GM18909 (cell line): Measurements from ENCODE around the gene RAD51B.

Experiments used
- ATAC-seq: cut with Tn5 transposase; IDR thresholded peaks from one replicate; pipeline ENCODE4 v1.9.1; 2021; ENCODE audit warnings: mild to moderate bottlenecking; ENCODE audit not compliant: unreplicated experiment, poor library complexity

Gene RAD51B

DNA sequence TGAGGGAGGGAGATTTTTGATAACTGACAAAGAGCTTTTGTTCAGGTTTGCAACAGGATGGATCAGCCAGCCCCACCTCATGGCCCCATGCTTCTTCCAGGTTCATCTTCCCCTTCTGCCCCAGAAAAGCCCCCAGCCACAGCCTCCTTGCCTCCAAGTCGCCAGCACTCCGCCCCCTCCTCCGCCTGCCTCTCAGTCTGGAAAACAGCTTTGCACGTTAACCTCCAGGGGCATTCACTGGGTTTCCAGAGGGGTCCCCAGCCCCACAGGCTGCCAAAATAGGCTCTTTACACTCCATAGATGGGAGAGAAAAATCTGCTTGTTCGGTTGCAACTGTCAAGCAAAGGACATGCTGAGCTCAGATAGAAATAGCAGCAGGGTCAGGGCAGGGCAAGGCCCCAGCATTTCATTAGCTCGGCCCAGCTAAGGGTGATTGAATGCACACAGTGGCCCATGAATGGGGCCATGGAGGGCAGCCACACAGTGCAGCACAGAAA is 719.7 kb downstream of the RAD51B start:
- no peak for ATAC-seq

DNA sequence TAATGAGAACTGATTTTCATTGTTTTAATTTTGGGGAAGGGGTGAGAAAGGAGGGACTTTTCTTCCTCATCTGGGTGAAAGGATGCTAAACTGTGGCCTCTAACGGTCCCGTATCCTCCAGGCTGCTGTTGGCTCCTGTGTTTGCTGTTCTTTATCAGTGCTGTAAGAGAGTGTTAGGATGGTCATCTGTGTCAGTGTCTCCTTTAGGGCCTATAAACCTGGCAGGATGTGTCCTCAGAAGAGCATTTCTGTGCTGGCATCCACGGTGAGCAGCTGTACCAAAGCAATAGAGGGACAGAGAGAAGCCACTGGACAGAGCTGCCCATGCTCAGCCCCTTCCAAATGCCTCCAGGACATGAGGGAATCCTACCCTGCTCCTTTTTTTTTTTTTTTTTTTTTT is 720.2 kb downstream of the RAD51B start:
- no peak for ATAC-seq

DNA sequence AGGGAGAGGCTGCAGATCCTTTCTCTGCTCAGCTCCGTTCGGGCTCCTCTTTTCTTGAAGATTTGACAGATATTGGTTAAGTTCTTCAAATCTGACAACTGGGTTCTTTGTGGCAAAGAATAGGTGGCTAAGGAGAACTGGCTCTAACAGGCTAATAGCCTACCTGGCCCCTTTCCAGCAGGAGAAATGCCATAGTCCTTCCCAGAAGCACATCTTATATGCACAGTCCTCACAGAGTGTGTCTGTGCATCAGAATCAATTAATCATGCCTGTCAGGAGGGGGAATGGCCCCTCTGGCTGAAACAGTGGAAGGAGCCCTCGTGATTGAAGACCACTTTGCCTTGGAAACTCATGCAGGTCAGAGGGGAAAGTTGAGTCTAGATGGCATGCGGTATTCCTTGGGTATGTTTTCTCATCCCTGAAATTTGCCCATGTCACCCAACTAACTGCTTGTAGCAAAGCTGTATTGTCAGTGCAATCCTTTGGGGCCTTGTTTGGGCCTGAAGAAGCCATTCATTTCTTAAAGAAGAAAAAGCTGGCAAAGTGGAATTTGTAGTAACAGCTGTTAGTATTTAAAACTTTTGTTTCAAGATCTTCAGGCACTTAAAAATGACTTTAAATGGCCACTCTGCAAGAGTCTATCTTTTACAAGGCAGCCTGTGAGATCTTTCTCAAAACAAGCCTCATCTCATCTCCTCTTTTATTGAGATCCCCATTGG is 721.8 kb downstream of the RAD51B start:
- ATAC-seq, result no peak

DNA sequence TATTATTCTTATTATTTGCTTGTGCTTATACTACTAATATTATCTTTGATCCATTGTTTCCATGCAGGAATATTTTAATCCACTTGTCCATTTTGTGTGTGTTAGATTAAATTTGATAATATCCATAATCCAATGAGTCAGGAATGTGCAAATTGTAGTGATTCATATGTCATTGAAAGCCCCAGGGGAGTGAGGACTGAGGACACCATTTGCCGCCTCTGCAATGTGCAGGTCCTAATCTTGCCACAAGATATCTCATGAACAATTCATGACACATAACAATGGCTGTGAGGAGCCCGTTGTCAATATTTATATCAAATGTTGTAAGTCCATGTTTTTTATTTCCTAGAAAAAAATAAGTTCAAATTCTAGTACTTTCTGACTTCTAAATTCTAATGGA is 722.8 kb downstream of the RAD51B start:
- no peak for ATAC-seq

DNA sequence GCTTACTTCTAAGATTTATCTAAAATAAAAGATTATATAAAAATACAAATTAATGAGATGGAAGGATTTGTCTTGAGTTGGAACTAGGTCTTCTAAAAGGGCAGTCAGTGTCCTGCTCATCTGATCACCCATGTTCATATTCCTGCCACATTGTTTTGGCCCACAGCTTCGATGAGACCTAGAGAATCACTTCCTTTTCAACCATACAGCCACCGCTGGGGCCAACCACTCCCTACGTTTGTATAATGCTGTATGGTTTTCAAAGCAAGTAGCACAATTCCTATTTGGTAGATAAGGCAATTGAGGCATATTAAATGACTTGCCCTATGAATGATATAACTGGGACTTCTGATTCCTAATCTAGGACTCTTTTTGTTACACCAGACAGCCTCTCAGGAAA is 723.9 kb downstream of the RAD51B start:
- ATAC-seq, result no peak

DNA sequence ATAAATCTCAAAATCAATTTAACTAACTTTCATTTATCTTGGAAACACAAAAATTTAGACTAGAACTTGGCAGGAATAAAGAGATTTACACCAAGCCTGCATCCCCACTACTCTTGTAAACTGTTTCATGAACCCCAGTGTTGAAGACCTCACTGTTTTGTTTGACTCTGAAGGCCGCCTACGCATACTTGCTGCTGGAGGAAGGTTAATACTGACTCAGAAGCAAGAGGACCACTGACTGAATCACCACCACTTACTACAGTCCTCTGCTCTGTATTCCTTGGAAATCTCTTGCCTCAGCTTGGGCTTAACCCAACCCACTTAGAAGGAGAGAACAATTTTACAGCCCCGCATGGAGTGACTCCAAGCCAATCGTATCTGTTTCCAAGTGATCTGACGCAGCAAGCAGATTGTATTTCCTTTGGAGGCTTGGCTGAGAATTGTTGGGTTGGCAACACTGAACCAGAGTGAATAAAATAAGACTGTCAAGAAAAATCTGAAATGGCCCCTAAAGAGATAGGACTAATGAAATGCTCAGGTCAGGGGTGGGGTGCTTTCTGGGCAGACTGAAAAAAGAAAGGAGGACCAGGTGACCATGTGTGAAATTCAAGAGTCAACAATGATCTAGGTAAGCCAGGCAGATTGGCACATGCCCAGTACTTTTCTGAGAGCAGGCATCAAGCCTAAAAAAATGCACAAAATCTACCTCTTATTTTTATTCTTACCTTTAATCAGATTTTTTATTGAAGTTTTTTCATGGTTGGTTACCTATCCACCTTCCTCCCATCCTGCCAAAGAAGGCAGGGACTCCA is 724.7 kb downstream of the RAD51B start:
- ATAC-seq, result no peak

DNA sequence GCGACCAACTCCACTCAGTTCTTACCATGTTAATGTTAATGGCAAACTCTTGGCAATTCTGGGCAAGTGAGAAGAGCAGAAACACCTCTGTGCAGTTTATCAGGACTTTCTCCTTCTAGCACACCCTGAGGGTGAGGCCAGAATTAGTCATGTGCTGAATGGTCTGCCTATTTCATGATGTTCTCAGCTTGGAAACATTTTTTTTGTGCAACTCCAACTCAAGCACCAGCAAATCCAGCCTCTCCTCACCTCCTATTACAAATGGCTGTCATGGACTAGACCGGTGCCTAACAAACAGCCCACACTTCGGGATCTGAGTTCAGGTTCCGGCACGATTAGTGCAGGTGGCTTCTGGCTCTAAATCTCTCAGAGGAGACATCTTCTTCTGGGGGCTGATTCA is 727.3 kb downstream of the RAD51B start:
- ATAC-seq, result no peak

DNA sequence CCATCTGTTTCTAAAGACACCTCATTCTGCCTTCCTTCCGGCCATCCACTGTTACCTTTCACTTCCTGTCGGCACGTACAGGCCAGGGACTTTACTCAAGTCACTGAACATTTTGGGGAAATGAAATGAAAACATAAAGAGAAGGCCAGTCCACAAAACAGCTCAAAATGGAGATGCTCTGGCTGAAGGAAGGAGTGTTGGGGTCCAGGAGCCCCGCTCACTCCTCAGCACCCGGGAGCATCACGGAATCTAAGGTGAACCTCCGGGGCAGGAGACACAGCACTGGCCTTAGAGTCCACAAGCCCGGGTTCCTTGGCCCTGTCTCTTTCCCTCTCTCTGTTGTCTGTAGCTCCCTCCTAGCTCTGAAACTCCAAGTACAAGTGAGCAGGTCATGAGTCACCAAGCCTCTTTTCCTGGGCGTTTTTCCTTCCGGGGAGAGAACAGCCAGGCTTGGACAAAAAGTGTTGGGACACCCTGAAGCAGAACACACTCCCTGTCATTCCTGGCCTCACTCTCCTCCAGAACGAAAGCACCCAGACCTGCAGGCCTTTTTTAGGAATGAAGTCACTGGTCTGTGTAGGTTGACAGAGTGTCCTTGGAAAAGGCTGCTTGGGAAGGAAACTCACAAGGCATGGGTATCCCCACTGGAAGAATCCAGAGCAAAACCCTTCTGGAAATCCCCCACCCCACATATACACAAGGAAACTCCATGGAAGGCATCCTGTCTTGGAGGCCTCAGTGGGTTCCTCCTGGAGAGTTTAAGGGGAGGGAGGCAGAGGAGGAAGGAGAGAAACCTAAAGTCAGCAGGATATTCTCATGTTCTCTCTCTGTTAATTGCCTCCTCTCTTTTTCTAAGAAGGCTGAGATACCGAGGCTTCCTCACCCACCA is 728.0 kb downstream of the RAD51B start:
- no peak for ATAC-seq

DNA sequence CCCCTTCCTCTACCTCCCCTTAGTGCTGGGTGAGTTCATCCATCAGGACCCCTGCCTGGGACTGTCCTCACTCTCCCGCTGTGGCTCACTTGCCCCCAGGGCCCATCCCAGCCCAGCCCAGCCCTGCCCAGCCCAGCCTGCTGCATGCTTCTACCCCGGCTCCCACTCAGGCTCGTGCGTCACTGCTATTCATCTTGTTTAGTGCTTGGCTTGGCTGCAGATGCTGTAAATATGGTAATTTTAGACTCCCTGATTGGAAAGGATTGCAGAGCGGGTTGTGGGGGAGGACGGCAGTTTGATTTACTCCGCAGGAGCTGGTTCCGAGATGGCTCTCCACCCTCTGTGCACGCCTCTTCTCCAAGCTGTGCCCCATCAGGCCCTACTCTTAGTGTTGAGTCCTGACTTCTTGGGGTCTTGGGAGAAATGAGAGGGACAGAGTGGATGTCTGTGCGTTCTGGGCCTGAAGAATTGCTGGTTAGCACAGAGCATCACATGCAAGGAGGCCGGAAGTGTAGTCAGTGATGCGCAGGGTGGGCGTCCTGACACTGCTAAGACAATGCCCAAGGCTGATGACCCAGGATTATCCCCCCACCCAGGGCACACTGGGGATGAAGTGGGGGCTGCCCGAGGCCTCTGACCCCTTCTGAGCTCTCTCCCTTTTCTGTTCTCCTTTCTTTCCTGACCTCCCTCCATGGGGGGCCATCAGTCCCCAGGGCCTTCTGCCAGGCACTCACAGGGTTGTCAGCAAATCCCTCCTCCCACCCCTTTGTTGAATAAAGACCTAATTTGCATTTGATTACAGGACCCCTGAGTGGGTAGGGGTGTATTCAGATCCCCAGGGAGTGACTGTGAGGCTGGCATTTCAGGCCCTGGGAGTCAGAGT is 728.9 kb downstream of the RAD51B start:
- no peak for ATAC-seq

DNA sequence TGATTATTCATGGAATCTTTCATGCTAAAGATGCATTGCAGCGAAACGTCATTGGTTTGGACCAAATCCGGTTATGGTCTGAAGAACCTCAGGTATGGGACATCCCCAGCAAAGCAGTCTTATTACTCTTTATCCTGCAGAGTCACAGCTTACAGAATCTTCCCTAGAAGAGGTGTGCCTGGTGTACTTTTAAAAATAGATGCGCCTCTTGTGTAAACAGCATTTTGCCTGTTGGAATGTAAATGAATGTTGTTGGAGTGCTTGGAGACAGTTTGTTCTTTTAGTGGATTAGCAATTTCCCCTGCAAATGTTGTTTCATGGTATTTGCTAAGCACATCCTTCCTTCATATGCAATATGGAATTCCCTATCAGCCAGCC is 730.7 kb downstream of the RAD51B start:
- ATAC-seq, result no peak

DNA sequence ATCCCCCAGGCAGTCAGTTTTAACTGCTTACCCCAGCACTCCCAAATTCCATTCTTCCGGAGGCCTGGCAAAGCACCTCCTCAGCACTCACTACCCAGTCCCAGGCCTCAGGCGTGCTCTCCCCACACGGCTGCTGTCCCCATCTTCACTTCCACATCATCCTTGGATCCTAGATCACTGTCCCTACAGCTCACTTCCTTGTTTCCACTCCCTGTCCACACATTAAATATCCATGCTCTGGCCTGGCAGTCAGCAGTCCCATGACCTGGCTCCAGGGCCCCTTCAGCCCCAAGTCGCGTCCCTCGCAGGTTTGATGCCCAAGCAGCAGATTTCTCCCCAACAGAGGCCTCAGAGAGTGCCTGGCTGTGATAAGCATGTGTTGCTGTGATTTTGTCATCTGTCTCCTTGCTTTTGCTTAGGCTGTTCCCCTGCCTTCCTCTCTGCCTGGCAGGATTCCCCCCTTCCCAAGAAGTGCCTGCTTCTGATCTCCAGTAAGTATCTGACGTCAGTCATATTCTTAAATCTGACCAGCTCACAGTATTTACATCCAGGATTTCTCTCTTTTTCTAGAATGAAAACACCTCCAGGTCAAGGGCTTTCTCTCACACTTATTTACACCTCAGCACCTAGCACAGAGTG is 731.6 kb downstream of the RAD51B start:
- ATAC-seq, result no peak

DNA sequence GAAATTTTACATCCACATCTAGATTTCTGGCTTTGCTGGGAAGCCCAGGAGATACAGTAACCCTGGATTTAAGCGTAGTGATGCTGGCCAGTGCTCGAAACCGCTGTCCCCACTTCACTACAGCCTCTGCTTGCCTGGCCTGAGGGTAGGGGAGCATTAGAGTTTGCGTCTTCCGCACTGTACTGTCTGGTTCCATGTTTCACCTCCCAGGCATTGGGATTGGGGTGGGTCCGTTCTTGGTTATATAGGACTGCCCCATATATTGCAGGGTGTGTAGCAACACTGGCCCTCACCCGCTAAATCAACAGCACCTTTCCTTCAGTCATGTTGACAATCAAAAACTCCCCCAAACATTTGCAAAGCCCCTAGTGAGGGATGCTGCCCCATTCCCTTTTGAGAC is 732.5 kb downstream of the RAD51B start:
- ATAC-seq, result no peak

DNA sequence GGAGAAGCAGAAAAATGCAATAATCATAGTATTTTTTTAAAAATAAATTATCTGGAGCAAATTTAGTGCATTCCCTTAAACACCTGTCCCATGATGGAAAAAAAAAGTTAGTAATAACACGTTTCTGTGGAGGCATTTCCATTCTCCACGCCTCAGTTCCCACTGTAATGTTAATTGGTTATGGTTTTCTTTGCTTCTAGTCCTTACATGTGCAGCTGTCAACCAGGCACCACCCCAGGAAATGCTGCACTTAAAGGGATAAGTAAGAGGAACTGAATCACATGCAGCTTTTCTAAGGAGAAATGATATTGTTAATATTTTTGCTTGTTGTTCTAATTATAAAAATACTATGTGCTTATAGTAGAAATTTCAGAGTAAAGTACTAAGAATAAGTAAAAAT is 733.0 kb downstream of the RAD51B start:
- ATAC-seq, result no peak

DNA sequence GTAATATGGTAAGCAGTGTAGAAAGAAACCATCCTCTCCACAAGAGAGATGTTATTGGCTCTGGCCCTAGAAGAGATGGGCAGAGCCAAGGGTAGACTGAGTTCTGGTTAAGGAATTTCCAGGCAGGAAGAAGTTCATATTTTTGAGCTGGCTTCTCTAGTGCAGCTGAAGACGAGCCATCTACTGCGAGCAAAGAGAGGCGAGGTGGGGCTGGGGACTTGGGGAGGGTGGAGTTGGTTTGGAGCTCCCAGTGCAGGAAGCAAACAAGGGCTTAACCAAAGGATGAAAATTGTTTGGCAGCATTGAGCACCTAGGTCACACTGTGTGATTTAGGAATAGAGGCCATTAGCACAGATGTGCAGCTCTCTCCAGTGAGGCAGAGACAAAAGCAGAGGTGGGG is 733.7 kb downstream of the RAD51B start:
- ATAC-seq, result no peak

DNA sequence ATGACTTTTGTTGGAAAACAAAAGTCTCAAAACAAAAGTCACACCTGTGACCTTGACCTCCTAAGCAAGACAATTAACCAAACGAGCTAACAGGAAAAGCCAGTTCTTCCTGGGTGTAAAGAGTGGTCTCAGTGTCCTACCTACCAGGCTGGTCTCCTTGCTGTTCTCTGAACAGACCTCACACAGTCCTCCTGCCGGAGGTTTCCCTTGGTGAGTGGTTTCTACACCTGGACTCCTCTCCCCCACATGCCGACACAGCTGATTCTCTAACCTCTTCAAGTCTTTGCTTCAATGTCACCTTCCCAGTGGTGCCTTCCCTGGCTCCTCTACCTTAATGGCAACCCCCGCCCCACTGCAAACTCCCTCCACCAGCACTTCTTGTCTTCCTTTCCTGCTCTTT is 734.7 kb downstream of the RAD51B start:
- no peak for ATAC-seq

DNA sequence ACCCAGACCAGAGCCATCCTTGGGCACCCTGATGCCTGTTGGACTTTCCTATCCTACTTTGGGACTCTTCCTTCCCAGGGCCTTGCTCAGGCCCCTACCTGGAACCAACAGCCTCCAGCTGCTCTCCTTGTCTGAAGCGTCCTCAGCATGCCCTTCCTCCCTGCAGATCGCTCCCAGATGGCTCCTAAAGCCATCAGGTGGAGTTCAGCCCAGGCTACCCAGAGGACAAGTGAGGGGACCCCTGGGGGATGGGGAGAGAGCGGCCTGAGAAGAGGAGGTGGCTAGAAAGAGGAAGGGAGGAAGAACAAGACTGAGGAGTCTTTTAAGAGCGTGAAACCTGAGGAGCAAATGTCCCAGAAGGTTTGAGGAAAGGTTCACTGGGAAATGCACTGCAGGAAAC is 736.7 kb downstream of the RAD51B start:
- ATAC-seq, result no peak

DNA sequence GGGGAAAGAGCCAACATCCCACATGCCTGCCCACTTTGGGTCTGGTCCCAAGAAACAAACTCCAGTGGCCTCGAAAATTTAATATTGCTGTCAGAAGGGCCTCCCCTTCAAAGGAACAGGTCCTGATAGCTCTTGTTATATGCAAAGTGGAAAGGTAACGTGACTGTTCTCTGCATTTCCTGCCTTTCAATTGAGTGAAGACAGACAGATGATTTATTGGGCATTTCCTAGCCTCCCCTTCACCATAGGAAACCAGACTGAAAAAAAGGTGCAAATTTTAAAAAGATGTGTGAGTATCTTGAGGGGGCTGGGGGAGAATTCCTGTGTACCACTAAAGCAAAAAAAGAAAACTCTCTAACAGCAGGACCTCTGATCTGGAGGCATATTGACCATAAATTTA is 738.1 kb downstream of the RAD51B start:
- no peak for ATAC-seq

DNA sequence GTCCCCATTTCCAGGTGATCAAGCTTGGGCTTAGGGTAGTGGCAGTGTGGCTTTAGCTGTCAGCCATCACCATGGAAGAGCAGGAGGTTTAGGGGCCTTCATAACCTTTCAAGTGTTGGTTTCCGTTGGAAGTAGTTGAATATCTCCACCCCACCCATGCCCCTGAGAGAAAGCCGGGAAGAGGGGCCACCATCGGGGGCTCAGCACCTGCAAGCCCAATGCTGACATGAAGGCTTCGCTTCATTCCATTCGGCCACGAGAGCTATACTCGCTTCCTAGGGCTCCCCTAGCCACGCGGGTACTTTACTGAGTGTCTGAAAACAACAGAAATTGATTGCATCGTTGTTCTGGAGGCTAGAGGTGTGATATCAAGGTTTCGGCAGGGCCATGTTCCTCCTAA is 738.5 kb downstream of the RAD51B start:
- no peak for ATAC-seq

DNA sequence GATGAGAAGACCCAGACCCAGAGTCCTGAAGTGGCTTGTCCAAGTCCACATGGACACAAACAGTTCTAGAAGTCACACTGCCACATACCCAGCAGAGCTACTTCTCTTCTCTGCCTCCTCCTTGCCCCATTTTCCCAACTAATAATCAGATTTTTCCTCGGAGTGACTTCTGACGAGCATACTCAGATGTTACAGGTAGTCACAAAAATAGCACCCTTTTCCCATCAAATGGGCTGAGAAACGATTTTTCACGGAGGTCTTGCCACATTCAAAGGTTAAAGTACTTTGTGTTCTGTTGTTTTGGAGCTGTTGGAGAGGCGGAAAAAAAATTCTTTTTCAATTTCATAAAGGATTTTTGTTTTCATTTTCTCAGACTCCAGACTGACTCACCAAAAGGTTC is 740.4 kb downstream of the RAD51B start:
- ATAC-seq, result no peak
